Measurements from ENCODE around the gene SCEL.

The SCEL gene

GRCh38 chr13:77530875-77531274 is 4.6 kb upstream of the SCEL start:
- TF ChIP-seq POLR2A (IDR thresholded peaks at IDR 0.05; ENCODE audit: low read depth, low read length) (no peak), SPI1 (IDR thresholded peaks at IDR 0.05; ENCODE audit: low read depth, low read length) (no peak), POLR2AphosphoS5 (IDR thresholded peaks at IDR 0.05; ENCODE audit: low read depth, low read length) (no peak), TAF1 (IDR thresholded peaks at IDR 0.05; ENCODE audit: low read depth, low read length) (no peak), PAX5 (IDR thresholded peaks at IDR 0.05; ENCODE audit: insufficient read depth, low read length, severe bottlenecking) (no peak), POU2F2 (IDR thresholded peaks at IDR 0.05; ENCODE audit: low read depth, low read length) (no peak)
- DNase-seq (ENCODE audit: insufficient read length, low spot score), result no peak
- no peak for FAIRE-seq

GRCh38 chr13:77532983-77533382 is 2.5 kb upstream of the SCEL start:
- TF ChIP-seq PAX5 (IDR thresholded peaks at IDR 0.05; ENCODE audit: insufficient read depth, low read length, severe bottlenecking) (no peak), POLR2AphosphoS5 (IDR thresholded peaks at IDR 0.05; ENCODE audit: low read depth, low read length) (no peak), TAF1 (IDR thresholded peaks at IDR 0.05; ENCODE audit: low read depth, low read length) (no peak), SPI1 (IDR thresholded peaks at IDR 0.05; ENCODE audit: low read depth, low read length) (no peak), POLR2A (IDR thresholded peaks at IDR 0.05; ENCODE audit: low read depth, low read length) (no peak), POU2F2 (IDR thresholded peaks at IDR 0.05; ENCODE audit: low read depth, low read length) (no peak)
- DNase-seq (ENCODE audit: insufficient read length, low spot score) (no peak), FAIRE-seq (no peak)

DNA sequence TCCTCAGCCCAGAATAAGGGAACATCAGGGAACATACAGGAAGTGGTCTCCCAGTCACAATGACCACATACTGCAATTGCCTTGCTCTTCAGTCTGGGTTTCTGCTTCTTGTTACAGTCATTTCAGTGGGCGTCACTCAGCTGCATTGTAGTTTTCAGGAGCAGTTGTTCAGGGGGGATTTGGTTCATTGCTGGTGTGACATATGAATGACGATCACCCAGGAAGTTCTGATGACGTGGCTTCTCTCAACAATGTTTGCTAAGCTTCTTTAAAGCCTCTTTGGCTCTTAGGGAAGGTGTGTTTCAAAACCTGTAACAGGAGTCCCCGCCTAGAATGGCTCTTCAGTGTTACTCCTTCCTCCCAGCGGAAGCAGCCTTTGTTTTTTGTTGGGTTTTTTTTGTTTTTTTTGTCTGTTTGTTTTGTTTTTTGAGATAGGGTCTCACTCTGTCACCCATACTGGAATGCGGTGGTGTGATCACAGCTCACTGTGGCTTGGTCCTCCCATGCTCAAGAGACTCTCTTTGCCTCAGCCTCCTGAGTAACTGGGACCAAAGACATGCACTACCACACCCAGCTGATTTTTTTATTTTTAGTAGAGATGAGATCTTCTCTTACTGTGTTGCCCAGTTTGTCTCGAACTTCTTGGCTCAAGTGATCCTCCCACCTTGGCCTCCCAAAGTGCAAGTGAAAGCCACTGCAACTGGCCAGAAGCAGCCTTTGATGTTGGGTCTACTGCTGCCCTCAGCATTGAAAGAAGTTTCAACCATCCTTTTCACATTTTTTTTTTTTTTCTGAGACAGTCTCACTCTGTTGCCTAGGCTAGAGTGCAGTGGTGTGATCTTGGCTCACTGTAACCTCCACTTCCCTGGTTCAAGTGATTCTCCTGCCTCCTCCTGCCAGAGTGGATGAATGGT is 1.4 kb upstream of the SCEL start:
- no peak for FAIRE-seq
- DNase-seq (ENCODE audit: insufficient read length, low spot score), result no peak
- no peak for TF ChIP-seq POU2F2 (IDR thresholded peaks at IDR 0.05; ENCODE audit: low read depth, low read length)
- no peak for TF ChIP-seq PAX5 (IDR thresholded peaks at IDR 0.05; ENCODE audit: insufficient read depth, low read length, severe bottlenecking)
- TF ChIP-seq SPI1 (IDR thresholded peaks at IDR 0.05; ENCODE audit: low read depth, low read length), result no peak
- no peak for TF ChIP-seq POLR2A (IDR thresholded peaks at IDR 0.05; ENCODE audit: low read depth, low read length)
- no peak for TF ChIP-seq TAF1 (IDR thresholded peaks at IDR 0.05; ENCODE audit: low read depth, low read length)
- no peak for TF ChIP-seq POLR2AphosphoS5 (IDR thresholded peaks at IDR 0.05; ENCODE audit: low read depth, low read length)

DNA sequence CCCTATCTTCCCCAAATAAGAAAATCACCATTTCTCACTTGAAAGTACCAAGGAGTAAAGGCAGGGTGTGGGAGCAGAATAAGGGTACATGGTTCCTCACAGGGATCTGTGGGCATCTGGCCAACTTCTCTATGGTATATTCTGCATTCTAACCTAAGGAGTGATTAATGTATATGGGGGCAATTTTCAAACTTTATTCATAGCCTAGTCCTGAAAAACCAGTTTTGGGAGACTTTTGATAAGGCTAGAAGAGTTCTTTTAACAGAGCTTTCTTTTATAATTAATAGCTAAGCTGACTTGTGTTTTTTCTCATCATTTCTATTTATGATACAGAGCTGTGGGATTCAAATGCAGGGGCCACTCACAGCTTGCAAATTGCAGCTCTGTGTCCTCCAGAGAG is 852 bp downstream of the SCEL start:
- DNase-seq (ENCODE audit: insufficient read length, low spot score) (no peak), FAIRE-seq (no peak)
- TF ChIP-seq POLR2A (IDR thresholded peaks at IDR 0.05; ENCODE audit: low read depth, low read length) (no peak), PAX5 (IDR thresholded peaks at IDR 0.05; ENCODE audit: insufficient read depth, low read length, severe bottlenecking) (no peak), POU2F2 (IDR thresholded peaks at IDR 0.05; ENCODE audit: low read depth, low read length) (no peak), TAF1 (IDR thresholded peaks at IDR 0.05; ENCODE audit: low read depth, low read length) (no peak), SPI1 (IDR thresholded peaks at IDR 0.05; ENCODE audit: low read depth, low read length) (no peak), POLR2AphosphoS5 (IDR thresholded peaks at IDR 0.05; ENCODE audit: low read depth, low read length) (no peak)

- no peak for TF ChIP-seq SPI1 (IDR thresholded peaks at IDR 0.05; ENCODE audit: low read depth, low read length)
- TF ChIP-seq PAX5 (IDR thresholded peaks at IDR 0.05; ENCODE audit: insufficient read depth, low read length, severe bottlenecking), result no peak
- TF ChIP-seq POU2F2 (IDR thresholded peaks at IDR 0.05; ENCODE audit: low read depth, low read length), result no peak
- no peak for TF ChIP-seq POLR2A (IDR thresholded peaks at IDR 0.05; ENCODE audit: low read depth, low read length)
- no peak for TF ChIP-seq POLR2AphosphoS5 (IDR thresholded peaks at IDR 0.05; ENCODE audit: low read depth, low read length)
- no peak for TF ChIP-seq TAF1 (IDR thresholded peaks at IDR 0.05; ENCODE audit: low read depth, low read length)
- DNase-seq (ENCODE audit: insufficient read length, low spot score), result no peak
- no peak for FAIRE-seq
Observed at GRCh38 chr13:77537289-77537919, 1.9 kb downstream of the SCEL start.

- DNase-seq (ENCODE audit: insufficient read length, low spot score), result no peak
- TF ChIP-seq POLR2AphosphoS5 (IDR thresholded peaks at IDR 0.05; ENCODE audit: low read depth, low read length) (no peak), SPI1 (IDR thresholded peaks at IDR 0.05; ENCODE audit: low read depth, low read length) (no peak), TAF1 (IDR thresholded peaks at IDR 0.05; ENCODE audit: low read depth, low read length) (no peak), POU2F2 (IDR thresholded peaks at IDR 0.05; ENCODE audit: low read depth, low read length) (no peak), POLR2A (IDR thresholded peaks at IDR 0.05; ENCODE audit: low read depth, low read length) (no peak), PAX5 (IDR thresholded peaks at IDR 0.05; ENCODE audit: insufficient read depth, low read length, severe bottlenecking) (no peak)
- peak; percentile 28 for FAIRE-seq
Observed at GRCh38 chr13:77543711-77544110, 8.2 kb downstream of the SCEL start.

DNA sequence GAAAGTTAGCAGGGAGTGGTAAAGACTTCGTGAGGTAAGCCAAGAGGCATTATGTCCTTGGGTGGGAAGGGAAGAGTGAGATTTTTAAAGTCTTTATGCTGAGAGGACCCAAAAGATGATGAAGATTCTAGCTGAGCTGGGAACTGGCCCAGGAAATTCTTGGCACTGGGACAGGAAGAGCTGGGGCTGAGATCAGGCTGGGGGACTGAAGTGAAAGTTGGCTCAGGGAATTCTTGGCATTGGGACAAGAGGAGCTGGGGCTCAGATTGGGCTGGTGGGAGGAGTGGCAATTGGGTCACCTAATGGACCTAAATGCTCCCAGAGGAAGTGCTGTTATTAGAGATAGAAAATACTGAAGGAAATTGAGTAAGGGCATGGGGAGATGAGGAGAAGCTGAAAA is 8.8 kb downstream of the SCEL start:
- no peak for TF ChIP-seq PAX5 (IDR thresholded peaks at IDR 0.05; ENCODE audit: insufficient read depth, low read length, severe bottlenecking)
- no peak for TF ChIP-seq TAF1 (IDR thresholded peaks at IDR 0.05; ENCODE audit: low read depth, low read length)
- TF ChIP-seq POLR2A (IDR thresholded peaks at IDR 0.05; ENCODE audit: low read depth, low read length), result no peak
- no peak for TF ChIP-seq POU2F2 (IDR thresholded peaks at IDR 0.05; ENCODE audit: low read depth, low read length)
- TF ChIP-seq SPI1 (IDR thresholded peaks at IDR 0.05; ENCODE audit: low read depth, low read length), result no peak
- no peak for TF ChIP-seq POLR2AphosphoS5 (IDR thresholded peaks at IDR 0.05; ENCODE audit: low read depth, low read length)
- no peak for DNase-seq (ENCODE audit: insufficient read length, low spot score)
- FAIRE-seq, result no peak

DNA sequence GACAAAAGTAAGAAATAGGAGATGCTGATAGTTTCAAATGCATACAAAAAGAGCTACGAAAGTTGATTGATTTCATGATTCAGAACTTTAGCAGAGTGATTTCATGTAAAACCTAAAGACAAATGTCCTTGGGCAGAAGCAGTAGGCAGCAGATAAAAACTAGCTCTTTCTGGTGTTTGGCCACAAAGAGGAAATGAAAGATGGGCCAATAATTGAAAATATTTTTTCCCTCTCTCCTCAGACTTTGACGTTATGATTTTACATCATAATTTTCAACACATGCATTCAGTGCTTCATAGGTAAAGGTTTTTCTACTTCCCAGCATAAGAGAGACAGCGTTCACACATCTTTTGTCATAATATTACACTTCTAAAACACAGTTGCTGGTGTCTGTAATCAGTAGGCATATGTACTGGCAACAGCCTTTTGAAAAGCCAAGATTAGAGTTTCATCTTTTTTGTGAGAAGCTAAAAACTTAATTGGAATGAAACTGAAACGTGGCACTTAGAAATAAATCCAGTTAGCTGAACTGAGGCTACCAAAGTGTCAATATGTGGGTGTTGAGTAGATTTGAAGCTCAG is 9.3 kb downstream of the SCEL start:
- no peak for TF ChIP-seq POU2F2 (IDR thresholded peaks at IDR 0.05; ENCODE audit: low read depth, low read length)
- peak; percentile 89 for TF ChIP-seq SPI1 (IDR thresholded peaks at IDR 0.05; ENCODE audit: low read depth, low read length)
- peak; percentile 9 for DNase-seq (ENCODE audit: insufficient read length, low spot score)
- FAIRE-seq, result peak; percentile 76

All from GM12891 (cell line).